Islet precursor cell (in vitro differentiated cells): ENCODE measurements around the gene OR2T27.
"Not testable (repeated sequence)": the region's sequence is repeated elsewhere in the genome, so short reads cannot be mapped to it uniquely, and the experiment has no call there.

Experiments used
- DNase-seq: peaks from one replicate; pipeline ENCODE4 v3.0.0-alpha.2; 2018

Gene OR2T27

GRCh38 chr1:248655354-248655753 lies at the start of gene OR2T27:
OR2T27 (minus strand) TSS chr1:248655528; CDS start chr1:248650884, 4,644 bp downstream.
- not testable (repeated sequence) for DNase-seq

- DNase-seq: no peak
Measured at GRCh38 chr1:248704606-248705005, 49.3 kb upstream of the OR2T27 start.

- no peak for DNase-seq
Measured at GRCh38 chr1:248703674-248704073, 48.3 kb upstream of the OR2T27 start.

GRCh38 chr1:248702714-248703113 lies 47.4 kb upstream of the OR2T27 start, which contains the start of gene OR14I1:
OR14I1 (minus strand) TSS chr1:248702766.
- no peak for DNase-seq

GRCh38 chr1:248699099-248699498 lies 43.8 kb upstream of the OR2T27 start:
- DNase-seq: no peak

- DNase-seq: no peak
Measured at GRCh38 chr1:248697907-248698306, 42.6 kb upstream of the OR2T27 start.

- no peak for DNase-seq
Measured at GRCh38 chr1:248696774-248697173, 41.4 kb upstream of the OR2T27 start.

GRCh38 chr1:248696261-248696660 lies 40.9 kb upstream of the OR2T27 start:
- no peak for DNase-seq

- DNase-seq: no peak
Measured at GRCh38 chr1:248695451-248696132, 40.3 kb upstream of the OR2T27 start.

GRCh38 chr1:248691567-248692155 lies 36.3 kb upstream of the OR2T27 start:
- no peak for DNase-seq

- no peak for DNase-seq
Measured at GRCh38 chr1:248688527-248689298, 33.4 kb upstream of the OR2T27 start.

- DNase-seq: no peak
Measured at GRCh38 chr1:248686815-248687214, 31.5 kb upstream of the OR2T27 start.

GRCh38 chr1:248681651-248682050 lies 26.3 kb upstream of the OR2T27 start:
- no peak for DNase-seq

GRCh38 chr1:248670003-248670402 lies 14.7 kb upstream of the OR2T27 start:
- DNase-seq: no peak

- not testable (repeated sequence) for DNase-seq
Measured at GRCh38 chr1:248663453-248664328, 8.4 kb upstream of the OR2T27 start.

GRCh38 chr1:248656797-248657196 lies 1.5 kb upstream of the OR2T27 start:
- not testable (repeated sequence) for DNase-seq

GRCh38 chr1:248648770-248649536 lies 6.4 kb downstream of the OR2T27 start:
- DNase-seq: not testable (repeated sequence)

- not testable (repeated sequence) for DNase-seq
Measured at GRCh38 chr1:248645178-248645577, 10.2 kb downstream of the OR2T27 start, which contains the start of gene OR2T35. OR2T35 (minus strand) TSS chr1:248645278; CDS start chr1:248639258, 6,020 bp downstream.

- not testable (repeated sequence) for DNase-seq
Measured at GRCh38 chr1:248642971-248643651, 12.2 kb downstream of the OR2T27 start.

GRCh38 chr1:248641583-248641982 lies 13.7 kb downstream of the OR2T27 start:
- DNase-seq: not testable (repeated sequence)

- DNase-seq: not testable (repeated sequence)
Measured at GRCh38 chr1:248640906-248641305, 14.4 kb downstream of the OR2T27 start.
